Measurements from ENCODE around the gene SYT2.
A peak's percentile ranks its signal among the peaks of the same experiment; 100 is the strongest.

SYT2 gene

GRCh38 chr1:202710070-202711045 lies at the start of gene SYT2:
SYT2 (minus strand) TSS chr1:202710454; CDS start chr1:202605772, 104,682 bp downstream.
- peak; percentile 48; the same call in 1 of the 2 replicates for TF ChIP-seq ZBTB7A (IDR thresholded peaks at IDR 0.05; ENCODE audit: low read depth)
- TF ChIP-seq RAD21 (IDR thresholded peaks at IDR 0.05; ENCODE audit: low read depth): no peak
- no peak for TF ChIP-seq TAF1 (IDR thresholded peaks at IDR 0.05; ENCODE audit: low read depth)

DNA sequence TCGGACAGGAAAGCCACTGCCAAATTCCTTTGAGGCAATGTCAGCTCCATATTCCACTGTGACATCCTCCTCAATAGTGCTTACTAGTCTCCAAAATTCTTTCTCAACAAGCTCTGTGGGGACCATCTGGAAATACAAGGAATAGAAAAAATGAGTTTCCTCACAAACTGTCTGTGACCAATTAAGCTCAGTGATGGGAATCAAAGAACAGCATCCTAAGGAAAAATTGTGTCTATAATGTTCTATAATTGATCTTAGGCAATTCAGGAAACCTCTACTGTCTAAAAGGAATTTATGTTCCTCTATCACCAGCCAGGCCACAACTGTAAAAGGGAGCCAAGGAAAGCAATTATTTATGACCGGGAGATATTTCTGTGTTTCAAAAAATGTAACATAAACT lies 46.1 kb upstream of the SYT2 start:
- TF ChIP-seq FOXM1 (IDR thresholded peaks at IDR 0.05; ENCODE audit: borderline replicate concordance, low read depth) (no peak), CREB1 (IDR thresholded peaks at IDR 0.05; ENCODE audit: low read depth) (no peak), ZBTB7A (IDR thresholded peaks at IDR 0.05; ENCODE audit: low read depth) (no peak), YY1 (IDR thresholded peaks at IDR 0.05; ENCODE audit: low read depth) (no peak), RAD21 (IDR thresholded peaks at IDR 0.05; ENCODE audit: low read depth) (no peak), TCF12 (IDR thresholded peaks at IDR 0.05; ENCODE audit: low read depth) (no peak), USF1 (IDR thresholded peaks at IDR 0.05) (no peak), NFIC (IDR thresholded peaks at IDR 0.05) (no peak), CEBPB (IDR thresholded peaks at IDR 0.05) (no peak), TAF1 (IDR thresholded peaks at IDR 0.05; ENCODE audit: low read depth) (no peak), EP300 (IDR thresholded peaks at IDR 0.05; ENCODE audit: borderline replicate concordance) (no peak), TEAD4 (IDR thresholded peaks at IDR 0.05) (no peak), EGR1 (IDR thresholded peaks at IDR 0.05) (no peak)
- TF ChIP-seq, protein P1, sequence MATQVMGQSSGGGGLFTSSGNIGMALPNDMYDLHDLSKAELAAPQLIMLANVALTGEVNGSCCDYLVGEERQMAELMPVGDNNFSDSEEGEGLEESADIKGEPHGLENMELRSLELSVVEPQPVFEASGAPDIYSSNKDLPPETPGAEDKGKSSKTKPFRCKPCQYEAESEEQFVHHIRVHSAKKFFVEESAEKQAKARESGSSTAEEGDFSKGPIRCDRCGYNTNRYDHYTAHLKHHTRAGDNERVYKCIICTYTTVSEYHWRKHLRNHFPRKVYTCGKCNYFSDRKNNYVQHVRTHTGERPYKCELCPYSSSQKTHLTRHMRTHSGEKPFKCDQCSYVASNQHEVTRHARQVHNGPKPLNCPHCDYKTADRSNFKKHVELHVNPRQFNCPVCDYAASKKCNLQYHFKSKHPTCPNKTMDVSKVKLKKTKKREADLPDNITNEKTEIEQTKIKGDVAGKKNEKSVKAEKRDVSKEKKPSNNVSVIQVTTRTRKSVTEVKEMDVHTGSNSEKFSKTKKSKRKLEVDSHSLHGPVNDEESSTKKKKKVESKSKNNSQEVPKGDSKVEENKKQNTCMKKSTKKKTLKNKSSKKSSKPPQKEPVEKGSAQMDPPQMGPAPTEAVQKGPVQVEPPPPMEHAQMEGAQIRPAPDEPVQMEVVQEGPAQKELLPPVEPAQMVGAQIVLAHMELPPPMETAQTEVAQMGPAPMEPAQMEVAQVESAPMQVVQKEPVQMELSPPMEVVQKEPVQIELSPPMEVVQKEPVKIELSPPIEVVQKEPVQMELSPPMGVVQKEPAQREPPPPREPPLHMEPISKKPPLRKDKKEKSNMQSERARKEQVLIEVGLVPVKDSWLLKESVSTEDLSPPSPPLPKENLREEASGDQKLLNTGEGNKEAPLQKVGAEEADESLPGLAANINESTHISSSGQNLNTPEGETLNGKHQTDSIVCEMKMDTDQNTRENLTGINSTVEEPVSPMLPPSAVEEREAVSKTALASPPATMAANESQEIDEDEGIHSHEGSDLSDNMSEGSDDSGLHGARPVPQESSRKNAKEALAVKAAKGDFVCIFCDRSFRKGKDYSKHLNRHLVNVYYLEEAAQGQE (IDR thresholded peaks at IDR 0.05; ENCODE audit: low read depth): no peak
- TF ChIP-seq, protein P2, sequence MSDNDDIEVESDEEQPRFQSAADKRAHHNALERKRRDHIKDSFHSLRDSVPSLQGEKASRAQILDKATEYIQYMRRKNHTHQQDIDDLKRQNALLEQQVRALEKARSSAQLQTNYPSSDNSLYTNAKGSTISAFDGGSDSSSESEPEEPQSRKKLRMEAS (IDR thresholded peaks at IDR 0.05): no peak

DNA sequence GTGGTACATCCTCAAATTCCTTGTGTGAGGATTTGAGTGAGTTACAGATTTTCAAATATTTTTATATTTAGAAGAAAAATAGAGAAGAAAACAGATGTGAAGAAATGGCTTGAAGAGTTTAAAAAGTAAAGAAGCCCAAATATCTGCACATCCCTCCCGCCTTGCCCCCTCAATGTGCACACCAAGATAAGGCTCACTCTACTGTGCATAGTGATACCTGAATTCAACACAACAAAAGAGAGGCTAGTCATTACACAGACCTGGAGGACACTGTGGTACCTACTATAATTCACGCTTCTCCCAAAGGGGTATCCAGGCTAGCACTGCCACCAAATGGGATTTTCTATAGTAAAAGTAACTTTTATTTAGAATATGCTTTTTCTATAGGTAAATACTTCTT lies 44.0 kb upstream of the SYT2 start:
- TF ChIP-seq TAF1 (IDR thresholded peaks at IDR 0.05; ENCODE audit: low read depth) (no peak), RAD21 (IDR thresholded peaks at IDR 0.05; ENCODE audit: low read depth) (no peak), NFIC (IDR thresholded peaks at IDR 0.05) (no peak), USF1 (IDR thresholded peaks at IDR 0.05) (no peak), CREB1 (IDR thresholded peaks at IDR 0.05; ENCODE audit: low read depth) (no peak), FOXM1 (IDR thresholded peaks at IDR 0.05; ENCODE audit: borderline replicate concordance, low read depth) (no peak), YY1 (IDR thresholded peaks at IDR 0.05; ENCODE audit: low read depth) (no peak), CEBPB (IDR thresholded peaks at IDR 0.05) (no peak), ZBTB7A (IDR thresholded peaks at IDR 0.05; ENCODE audit: low read depth) (no peak)

- no peak for TF ChIP-seq EP300 (IDR thresholded peaks at IDR 0.05; ENCODE audit: borderline replicate concordance)
- no peak for TF ChIP-seq YY1 (IDR thresholded peaks at IDR 0.05; ENCODE audit: low read depth)
- no peak for TF ChIP-seq NFIC (IDR thresholded peaks at IDR 0.05)
- TF ChIP-seq, protein P2 (IDR thresholded peaks at IDR 0.05): no peak
- no peak for TF ChIP-seq TCF12 (IDR thresholded peaks at IDR 0.05; ENCODE audit: low read depth)
- TF ChIP-seq CREB1 (IDR thresholded peaks at IDR 0.05; ENCODE audit: low read depth): no peak
- TF ChIP-seq, protein P1 (IDR thresholded peaks at IDR 0.05; ENCODE audit: low read depth): no peak
- TF ChIP-seq CEBPB (IDR thresholded peaks at IDR 0.05): no peak
Measured at GRCh38 chr1:202752774-202753173, 42.5 kb upstream of the SYT2 start.

GRCh38 chr1:202750761-202751160 lies 40.5 kb upstream of the SYT2 start:
- TF ChIP-seq RAD21 (IDR thresholded peaks at IDR 0.05; ENCODE audit: low read depth): peak; percentile 23; the same call in 1 of the 2 replicates
- no peak for TF ChIP-seq NFIC (IDR thresholded peaks at IDR 0.05)
- no peak for TF ChIP-seq FOXM1 (IDR thresholded peaks at IDR 0.05; ENCODE audit: borderline replicate concordance, low read depth)
- no peak for TF ChIP-seq TAF1 (IDR thresholded peaks at IDR 0.05; ENCODE audit: low read depth)
- no peak for TF ChIP-seq ZBTB7A (IDR thresholded peaks at IDR 0.05; ENCODE audit: low read depth)
- no peak for TF ChIP-seq TEAD4 (IDR thresholded peaks at IDR 0.05)
- TF ChIP-seq CREB1 (IDR thresholded peaks at IDR 0.05; ENCODE audit: low read depth): no peak

GRCh38 chr1:202750024-202750423 lies 39.8 kb upstream of the SYT2 start:
- TF ChIP-seq NFIC (IDR thresholded peaks at IDR 0.05) (no peak), EP300 (IDR thresholded peaks at IDR 0.05; ENCODE audit: borderline replicate concordance) (no peak), EGR1 (IDR thresholded peaks at IDR 0.05) (no peak), CREB1 (IDR thresholded peaks at IDR 0.05; ENCODE audit: low read depth) (no peak), YY1 (IDR thresholded peaks at IDR 0.05; ENCODE audit: low read depth) (no peak)
